K562 (cell line): ENCODE data around the gene SPEF1. TPM values are rescaled to one million over a fixed set of nuclear protein-coding genes. Genes with fewer than 3 reads are reported as not detected.

ENCODE experiments used
- ATAC-seq: fragments of 200-7000 bp; cut with Tn5 transposase; 3 replicates; pipeline ENCODE4 v1.9.1; 2020; ENCODE audit warnings: moderate library complexity
- BruUV-seq: library from RNA; stranded (reverse); fragments of 400-500 nt; replicated peaks from 2 replicates; lab custom pipeline; 2021; lab: Mats Ljungman, UMichigan
- CTCF ChIA-PET: fragments of 300-600 bp; formaldehyde crosslinking; extraction: SDS; loops from one replicate; lab custom pipeline; 2021; ENCODE audit warnings: low intra/inter-chr PET ratio; lab: Yijun Ruan, JAX
- POLR2A ChIA-PET: fragments of 300-600, 350-650 bp; sonication (Branson Sonifier 250); formaldehyde crosslinking; extraction: SDS; loops from one replicate; lab custom pipeline; 2021; ENCODE audit warnings: antibody characterized with exemption, inconsistent platforms; lab: Yijun Ruan, JAX
- DNase-seq, 4 experiments: peaks; one replicate each; pipeline versions ENCODE4 v3.0.0 to v3.0.0-alpha.2; 2011 to 2018; ENCODE audit warnings: low spot score in 3 of 4, mixed read lengths in 3 of 4; ENCODE audit errors: extremely low read depth in 1 of 4
- FAIRE-seq: peaks from 2 replicates; lab custom pipeline; 2011; peaks lifted over from hg19 to GRCh38; lab: Jason Lieb, UNC
- H2AFZ ChIP-seq: 2 replicates; pipeline ENCODE4 v1.6.0; 2011; ENCODE audit warnings: low read depth, low read length, control low read depth, inconsistent platforms
- H3K27ac ChIP-seq: fragments of 200-600 bp; 3 replicates; pipeline ENCODE4 v1.8.0; 2011; ENCODE audit warnings: low read depth, mild to moderate bottlenecking, control low read depth, inconsistent platforms, low read length, moderate library complexity, mixed read lengths; ENCODE audit errors: extremely low read depth
- H3K27me3 ChIP-seq, 2 experiments: fragments of 300-600 bp in 1 of 2; 2 replicates in 1 of 2; 3 replicates in 1 of 2; pipeline versions ENCODE4 v1.6.0 to v1.8.0; 2011; ENCODE audit warnings: inconsistent platforms in 2 of 2, low read length in 2 of 2, mild to moderate bottlenecking in 1 of 2, mixed read lengths in 1 of 2, moderate library complexity in 1 of 2; ENCODE audit not compliant: control insufficient read depth in 2 of 2, insufficient read depth in 2 of 2
- H3K36me3 ChIP-seq: fragments of 300-600 bp; 3 replicates; pipeline ENCODE4 v1.8.0; 2011; ENCODE audit warnings: mild to moderate bottlenecking, low read length, inconsistent platforms; ENCODE audit not compliant: control insufficient read depth, insufficient read depth
- H3K4me1 ChIP-seq, 2 experiments: fragments of 200-600 bp in 1 of 2; replicated peaks in 1 of 2; 2 replicates in 1 of 2; 3 replicates in 1 of 2; pipeline versions ENCODE4 v1.5.1 to v1.8.0; 2011; ENCODE audit warnings: inconsistent platforms in 2 of 2, low read length in 2 of 2, mild to moderate bottlenecking in 1 of 2, mixed read lengths in 1 of 2, moderate library complexity in 1 of 2; ENCODE audit not compliant: control insufficient read depth in 2 of 2, insufficient read depth in 2 of 2
- H3K4me2 ChIP-seq: 2 replicates; pipeline ENCODE4 v1.6.1; 2011; ENCODE audit warnings: low read length, control low read depth, inconsistent platforms, mixed read lengths; ENCODE audit not compliant: insufficient read depth
- H3K4me3 ChIP-seq: fragments of 200-600 bp; sonication (generic), shearing (Covaris generic); 2 replicates; pipeline ENCODE4 v1.5.1; 2016; ENCODE audit warnings: control low read depth, inconsistent platforms
- H3K79me2 ChIP-seq: fragments of 200-600 bp; 3 replicates; pipeline ENCODE4 v1.8.0; 2011; ENCODE audit warnings: low read length, inconsistent platforms; ENCODE audit not compliant: control insufficient read depth, insufficient read depth
- H3K9ac ChIP-seq, 2 experiments: 2 replicates each; pipeline versions ENCODE4 v1.6.0 to v1.6.1; 2011; ENCODE audit warnings: low read depth in 2 of 2, low read length in 2 of 2, control low read depth in 1 of 2, inconsistent platforms in 1 of 2, mild to moderate bottlenecking in 1 of 2, mixed read lengths in 1 of 2; ENCODE audit not compliant: insufficient read depth in 1 of 2
- H3K9me1 ChIP-seq: one replicate; pipeline ENCODE4 v1.6.0; 2011; ENCODE audit warnings: inconsistent platforms, mild to moderate bottlenecking, low read length, moderate library complexity; ENCODE audit not compliant: control insufficient read depth, insufficient read depth
- H3K9me3 ChIP-seq: replicated peaks from 2 replicates; pipeline ENCODE4 v1.5.1; 2011; ENCODE audit warnings: low read depth, low read length, inconsistent platforms; ENCODE audit not compliant: control insufficient read depth, insufficient read depth
- H4K20me1 ChIP-seq: replicated peaks from 2 replicates; pipeline ENCODE4 v1.6.1; 2011; ENCODE audit warnings: low read length, inconsistent platforms, mixed read lengths; ENCODE audit not compliant: control insufficient read depth, insufficient read depth
- FOXK1 ChIP-seq: sonication (generic); formaldehyde crosslinking; IDR thresholded peaks from 2 replicates; pipeline ENCODE4 v1.8.0; 2022; ENCODE audit warnings: missing genetic modification reagents, mild to moderate bottlenecking, borderline replicate concordance
- HEY1 ChIP-seq: fragments of 250-450 bp; sonication (Bioruptor Pico); IDR thresholded peaks from 2 replicates; pipeline ENCODE4 v1.5.0; 2020; ENCODE audit warnings: mild to moderate bottlenecking, moderate library complexity, borderline replicate concordance
- SMARCC2 ChIP-seq: fragments of 450-650 bp; IDR thresholded peaks from 2 replicates; pipeline ENCODE4 v1.6.1; 2017; ENCODE audit warnings: antibody characterized with exemption, moderate library complexity, mild to moderate bottlenecking, low read depth
- XRCC4 ChIP-seq: IDR thresholded peaks from one replicate; pipeline ENCODE4 v1.6.1; 2011; ENCODE audit not compliant: insufficient read depth, insufficient read length; ENCODE audit errors: extremely low read depth
- YY1 ChIP-seq, 3 experiments: IDR thresholded peaks; 2 replicates each; pipeline ENCODE4 v1.6.1; 2011; ENCODE audit warnings: low read length in 2 of 3, mild to moderate bottlenecking in 2 of 3, moderate library complexity in 2 of 3, borderline replicate concordance in 1 of 3, control low read depth in 1 of 3, low read depth in 1 of 3; ENCODE audit not compliant: insufficient read depth in 3 of 3, insufficient replicate concordance in 2 of 3, control insufficient read depth in 1 of 3, insufficient read length in 1 of 3; ENCODE audit errors: extremely low read depth in 1 of 3
- ZFP36 ChIP-seq: fragments of 150-350 bp; IDR thresholded peaks from 2 replicates; pipeline ENCODE4 v1.6.1; 2018; ENCODE audit warnings: low read length, low read depth; ENCODE audit not compliant: partially characterized antibody
- ZKSCAN3 ChIP-seq: fragments of 250-450 bp; sonication (Bioruptor Pico); IDR thresholded peaks from 2 replicates; pipeline ENCODE4 v1.4.0; 2020
- ZNF143 ChIP-seq: sonication (generic); formaldehyde crosslinking; IDR thresholded peaks from 2 replicates; pipeline ENCODE4 v1.9.0; 2022; ENCODE audit warnings: mild to moderate bottlenecking, missing genetic modification reagents
- ZNF408 ChIP-seq: fragments of 250-450 bp; sonication (Bioruptor Pico); IDR thresholded peaks from 2 replicates; pipeline ENCODE4 v1.4.0; 2020; ENCODE audit warnings: low read depth, mild to moderate bottlenecking, moderate library complexity
- ZNF764 ChIP-seq: fragments of 250-450 bp; sonication (Bioruptor Pico); IDR thresholded peaks from 2 replicates; pipeline ENCODE4 v1.4.0; 2020; ENCODE audit warnings: low read depth, mild to moderate bottlenecking, moderate library complexity
- WGBS: fragments of 100-300 bp; shearing (Covaris generic); methylation state at CpG from one replicate; pipeline ENCODE4 v1.1.6; 2016; ENCODE audit warnings: low coverage, mixed read lengths; ENCODE audit not compliant: insufficient coverage; ENCODE audit errors: missing lambda C conversion rate; 5-methylcytosine and 5-hydroxymethylcytosine counted together
- in situ Hi-C: fragments of 300-500 bp; cut with MboI; formaldehyde crosslinking; loops from 4 replicates; pipeline ENCODE4 v1.15.0; 2018; ENCODE audit warnings: inconsistent platforms, mixed read lengths
- intact Hi-C: fragments of 100-400 bp; cut with micrococcal nuclease; formaldehyde crosslinking; loops from 2 replicates; pipeline ENCODE4 v1.14.2; 2022
- polyA plus RNA-seq, 8 experiments: library from polyadenylated mRNA; depleted of rRNA in 4 of 8; stranded (reverse) in 5 of 8; unstranded in 3 of 8; fragments of >200 nt; fragmentation: Nextera tagmentation in 2 of 8; fragmentation: Illumina TruSeq in 1 of 8; extraction: Ambion mirVana in 2 of 8; extraction: Trizol in 1 of 8; gene quantifications; 2 replicates each; pipeline versions ENCODE4 v1.2.1 to v1.2.3, GENCODE V29; 2011 to 2014; ENCODE audit warnings: inconsistent platforms in 1 of 8, missing spikeins in 1 of 8
- total RNA-seq, 7 experiments: library from RNA; depleted of rRNA in 6 of 7; stranded (reverse); fragments of >200 nt in 6 of 7; fragmentation: Illumina TruSeq in 2 of 7; extraction: Trizol in 2 of 7; gene quantifications; 2 replicates each; pipeline versions ENCODE4 v1.2.1 to v1.2.3, GENCODE V29; 2011 to 2021; ENCODE audit warnings: low replicate concordance in 1 of 7
- TF ChIP-seq, protein P1 (sequence below): fragments of 150-350 bp; IDR thresholded peaks from 2 replicates; pipeline ENCODE4 v1.6.1; 2014; ENCODE audit warnings: low read depth, mild to moderate bottlenecking, low read length, borderline replicate concordance

SPEF1 gene
- total and polyA plus RNA-seq, 9 of the 15 experiments (the other 6 are each of a cell fraction or from before 2014, with no cell fraction given) = not detected

DNA sequence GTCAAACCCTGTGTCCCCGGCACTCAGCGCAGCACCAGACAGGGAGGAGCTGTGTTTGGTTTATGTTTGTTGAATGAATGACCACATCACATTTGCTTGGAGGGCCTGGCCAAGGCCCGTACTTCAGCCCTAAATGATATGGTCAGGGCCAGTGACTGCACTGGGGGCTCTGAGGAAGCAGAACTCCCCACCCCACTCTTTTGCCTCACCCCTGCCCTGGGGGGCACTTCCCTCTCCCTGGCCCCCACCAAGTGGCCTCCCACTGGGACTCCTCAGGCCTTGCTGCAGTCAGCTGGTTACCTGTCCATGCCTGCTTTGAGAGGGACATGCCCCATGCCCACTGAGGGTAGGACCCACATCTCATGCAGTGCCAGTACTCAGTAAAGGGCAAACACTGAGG is 16.6 kb downstream of the SPEF1 start:
- BruUV-seq = no TSS peak
- in situ Hi-C loops = no loop called here
- no peak overlapping the region for H3K4me3 ChIP-seq
- no peaks in the 10 kb centered on the region for H4K20me1 ChIP-seq
- ChIA-PET POLR2A (interaction anchor here (1.2 kb wide), 1 partner anchor 17 kb away, joined by 4 read pairs; the partner anchor contains the start of gene SPEF1), CTCF (no interaction called here)
- no peaks in the 10 kb centered on the region for H3K9me3 ChIP-seq
- intact Hi-C loops = no loop called here
- no peak for TF ChIP-seq SMARCC2
- no peak for TF ChIP-seq ZFP36
- no peak for TF ChIP-seq ZNF764 (CRISPR knock-in tag)
- no peak for TF ChIP-seq ZKSCAN3 (CRISPR knock-in tag)
- no peak for TF ChIP-seq ZNF408 (CRISPR knock-in tag)
- no peak for TF ChIP-seq XRCC4
- TF ChIP-seq, protein P1, sequence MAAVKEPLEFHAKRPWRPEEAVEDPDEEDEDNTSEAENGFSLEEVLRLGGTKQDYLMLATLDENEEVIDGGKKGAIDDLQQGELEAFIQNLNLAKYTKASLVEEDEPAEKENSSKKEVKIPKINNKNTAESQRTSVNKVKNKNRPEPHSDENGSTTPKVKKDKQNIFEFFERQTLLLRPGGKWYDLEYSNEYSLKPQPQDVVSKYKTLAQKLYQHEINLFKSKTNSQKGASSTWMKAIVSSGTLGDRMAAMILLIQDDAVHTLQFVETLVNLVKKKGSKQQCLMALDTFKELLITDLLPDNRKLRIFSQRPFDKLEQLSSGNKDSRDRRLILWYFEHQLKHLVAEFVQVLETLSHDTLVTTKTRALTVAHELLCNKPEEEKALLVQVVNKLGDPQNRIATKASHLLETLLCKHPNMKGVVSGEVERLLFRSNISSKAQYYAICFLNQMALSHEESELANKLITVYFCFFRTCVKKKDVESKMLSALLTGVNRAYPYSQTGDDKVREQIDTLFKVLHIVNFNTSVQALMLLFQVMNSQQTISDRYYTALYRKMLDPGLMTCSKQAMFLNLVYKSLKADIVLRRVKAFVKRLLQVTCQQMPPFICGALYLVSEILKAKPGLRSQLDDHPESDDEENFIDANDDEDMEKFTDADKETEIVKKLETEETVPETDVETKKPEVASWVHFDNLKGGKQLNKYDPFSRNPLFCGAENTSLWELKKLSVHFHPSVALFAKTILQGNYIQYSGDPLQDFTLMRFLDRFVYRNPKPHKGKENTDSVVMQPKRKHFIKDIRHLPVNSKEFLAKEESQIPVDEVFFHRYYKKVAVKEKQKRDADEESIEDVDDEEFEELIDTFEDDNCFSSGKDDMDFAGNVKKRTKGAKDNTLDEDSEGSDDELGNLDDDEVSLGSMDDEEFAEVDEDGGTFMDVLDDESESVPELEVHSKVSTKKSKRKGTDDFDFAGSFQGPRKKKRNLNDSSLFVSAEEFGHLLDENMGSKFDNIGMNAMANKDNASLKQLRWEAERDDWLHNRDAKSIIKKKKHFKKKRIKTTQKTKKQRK = no peak
- no peak for TF ChIP-seq ZNF143
- no peak for TF ChIP-seq FOXK1
- no peak for TF ChIP-seq YY1 (IDR thresholded peaks at IDR 0.05; ENCODE audit: borderline replicate concordance in 1 of 3, control insufficient read depth in 1 of 3, extremely low read depth in 1 of 3, insufficient read depth in 3 of 3, insufficient read length in 1 of 3, insufficient replicate concordance in 2 of 3, low read depth in 1 of 3, low read length in 2 of 3)
- TF ChIP-seq HEY1 (CRISPR knock-in tag) = no peak
- ATAC-seq = no peak
- no peak for DNase-seq
- no peak overlapping the region for H3K27ac ChIP-seq
- no peak for FAIRE-seq
- no peaks in the 10 kb centered on the region for H3K27me3 ChIP-seq
- no peaks in the 10 kb centered on the region for H3K9me1 ChIP-seq
- H3K9ac ChIP-seq = 0 out of 4 replicates have a peak overlapping the region, but pooled peaks of 1 of the 2 experiments have one; percentile 66
- H3K79me2 ChIP-seq = peaks cover 27% of the 10 kb centered on the region
- peaks cover 9 to 46% of the 10 kb centered on the region in 2 experiments; a peak in 3 of 5 replicates for H3K4me1 ChIP-seq
- no peak overlapping the region for H3K4me2 ChIP-seq
- H2AFZ ChIP-seq = no peak overlapping the region
- 92% methylated on average over 3 of the region's 3 CpGs for WGBS
- H3K36me3 ChIP-seq = peaks cover 28% of the 10 kb centered on the region; the same call in 2 of the 3 replicates
